A673 (cell line): ENCODE results near the gene BPIFB2. TPM values are rescaled to one million over a fixed set of nuclear protein-coding genes. Genes with fewer than 3 reads are reported as not detected.

Experiments
- BruUV-seq: library from RNA; stranded (reverse); fragments of 400-500 nt; replicated peaks from 2 replicates; lab custom pipeline; 2021; lab: Mats Ljungman, UMichigan
- CTCF ChIA-PET: fragments of 300-600 bp; sonication (Branson Sonifier 250); formaldehyde crosslinking; loops from one replicate; lab custom pipeline; 2022; ENCODE audit warnings: antibody characterized with exemption; lab: Charles Lee
- POLR2A ChIA-PET: fragments of 300-600 bp; sonication (Branson Sonifier 250); formaldehyde crosslinking; loops from one replicate; lab custom pipeline; 2022; ENCODE audit warnings: antibody characterized with exemption; ENCODE audit not compliant: low non-redundant PET; lab: Charles Lee
- DNase-seq: peaks from one replicate; pipeline ENCODE4 v3.0.0-alpha.2; 2015; ENCODE audit warnings: low spot score
- H3K27ac ChIP-seq: fragments of 200-600 bp; sonication (generic); 2 replicates; pipeline ENCODE4 v1.5.1; 2016; ENCODE audit warnings: mixed run types, low read depth, mild to moderate bottlenecking, mixed read lengths, antibody characterized with exemption, low read length; ENCODE audit not compliant: poor library complexity, severe bottlenecking
- H3K27me3 ChIP-seq: fragments of 200-600 bp; sonication (generic); replicated peaks from 2 replicates; pipeline ENCODE4 v1.6.1; 2017; ENCODE audit warnings: mixed run types, low read depth, mild to moderate bottlenecking, mixed read lengths, antibody characterized with exemption, low read length; ENCODE audit not compliant: insufficient read depth, poor library complexity
- H3K36me3 ChIP-seq: fragments of 200-600 bp; sonication (generic); 2 replicates; pipeline ENCODE4 v1.6.1; 2016; ENCODE audit warnings: mixed run types, mild to moderate bottlenecking, mixed read lengths, antibody characterized with exemption, low read length; ENCODE audit not compliant: insufficient read depth, poor library complexity, severe bottlenecking
- H3K4me1 ChIP-seq: fragments of 200-600 bp; sonication (generic); 2 replicates; pipeline ENCODE4 v1.6.1; 2017; ENCODE audit warnings: mixed run types, mild to moderate bottlenecking, mixed read lengths, antibody characterized with exemption, low read length; ENCODE audit not compliant: insufficient read depth, poor library complexity, severe bottlenecking
- H3K4me3 ChIP-seq: fragments of 200-600 bp; sonication (generic); 2 replicates; pipeline ENCODE4 v1.5.1; 2016; ENCODE audit warnings: low read depth, mixed run types, mild to moderate bottlenecking, mixed read lengths, low read length; ENCODE audit not compliant: poor library complexity, severe bottlenecking
- H3K9me3 ChIP-seq: fragments of 200-600 bp; sonication (generic); 2 replicates; pipeline ENCODE4 v1.6.1; 2016; ENCODE audit warnings: mixed run types, low read depth, mild to moderate bottlenecking, mixed read lengths, antibody characterized with exemption, low read length; ENCODE audit not compliant: poor library complexity, severe bottlenecking
- EZH2 ChIP-seq: fragments of 200-600 bp; sonication (generic); IDR thresholded peaks from 2 replicates; pipeline ENCODE4 v1.6.1; 2017; ENCODE audit warnings: borderline replicate concordance, low read depth, mild to moderate bottlenecking, mixed read lengths, antibody characterized with exemption, low read length; ENCODE audit not compliant: poor library complexity, severe bottlenecking
- intact Hi-C: fragments of 100-400 bp; cut with micrococcal nuclease; formaldehyde crosslinking; loops from one replicate; pipeline ENCODE4 v1.10.0; 2022; ENCODE audit not compliant: unreplicated experiment
- total RNA-seq: library from RNA; stranded (reverse); gene quantifications from 2 replicates; pipeline ENCODE4 v1.2.3, GENCODE V29; 2021
- TF ChIP-seq, protein P1 (sequence below): fragments of 300-800, 200-600 bp; sonication (generic); conservative IDR thresholded peaks from 2 replicates; pipeline ENCODE4 v1.5.1; 2017; ENCODE audit warnings: low read depth, mild to moderate bottlenecking, antibody characterized with exemption, low read length, moderate library complexity, mixed read lengths

The BPIFB2 gene
- total RNA-seq, 1 experiment from 2014 or later: not detected

GRCh38 chr20:32965115-32965514, 42.4 kb upstream of the BPIFB2 start:
- Histone ChIP-seq H3K4me3 (no peak overlapping the region), H3K4me1 (no peaks in the 10 kb centered on the region), H3K27ac (no peak overlapping the region), H3K36me3 (no peaks in the 10 kb centered on the region), H3K9me3 (no peaks in the 10 kb centered on the region), H3K27me3 (no peaks in the 10 kb centered on the region)
- POLR2A ChIA-PET: interaction anchor here (0.5 kb wide), 1 partner anchor 388 kb away, joined by 3 read pairs; no protein-coding TSS in a partner anchor
- BruUV-seq: no TSS peak
- intact Hi-C loops: no loop called here
- CTCF ChIA-PET: no interaction called here
- TF ChIP-seq, protein P1, sequence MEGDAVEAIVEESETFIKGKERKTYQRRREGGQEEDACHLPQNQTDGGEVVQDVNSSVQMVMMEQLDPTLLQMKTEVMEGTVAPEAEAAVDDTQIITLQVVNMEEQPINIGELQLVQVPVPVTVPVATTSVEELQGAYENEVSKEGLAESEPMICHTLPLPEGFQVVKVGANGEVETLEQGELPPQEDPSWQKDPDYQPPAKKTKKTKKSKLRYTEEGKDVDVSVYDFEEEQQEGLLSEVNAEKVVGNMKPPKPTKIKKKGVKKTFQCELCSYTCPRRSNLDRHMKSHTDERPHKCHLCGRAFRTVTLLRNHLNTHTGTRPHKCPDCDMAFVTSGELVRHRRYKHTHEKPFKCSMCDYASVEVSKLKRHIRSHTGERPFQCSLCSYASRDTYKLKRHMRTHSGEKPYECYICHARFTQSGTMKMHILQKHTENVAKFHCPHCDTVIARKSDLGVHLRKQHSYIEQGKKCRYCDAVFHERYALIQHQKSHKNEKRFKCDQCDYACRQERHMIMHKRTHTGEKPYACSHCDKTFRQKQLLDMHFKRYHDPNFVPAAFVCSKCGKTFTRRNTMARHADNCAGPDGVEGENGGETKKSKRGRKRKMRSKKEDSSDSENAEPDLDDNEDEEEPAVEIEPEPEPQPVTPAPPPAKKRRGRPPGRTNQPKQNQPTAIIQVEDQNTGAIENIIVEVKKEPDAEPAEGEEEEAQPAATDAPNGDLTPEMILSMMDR: no peak
- no peak for TF ChIP-seq EZH2
- no peak for DNase-seq

- H3K4me3 ChIP-seq: no peak overlapping the region
- ChIA-PET CTCF (no interaction called here), POLR2A (interaction anchor here (0.5 kb wide), 1 partner anchor 387 kb away, joined by 3 read pairs; no protein-coding TSS in a partner anchor)
- H3K4me1 ChIP-seq: no peaks in the 10 kb centered on the region
- DNase-seq: no peak
- no TSS peak for BruUV-seq
- H3K36me3 ChIP-seq: no peaks in the 10 kb centered on the region
- no peaks in the 10 kb centered on the region for H3K9me3 ChIP-seq
- H3K27me3 ChIP-seq: no peaks in the 10 kb centered on the region
- no peak for TF ChIP-seq EZH2
- TF ChIP-seq, protein P1: no peak
- no peak overlapping the region for H3K27ac ChIP-seq
- intact Hi-C loops: no loop called here
Measured at GRCh38 chr20:32965581-32966373, 41.7 kb upstream of the BPIFB2 start.

- POLR2A ChIA-PET: no interaction called here
- H3K4me1 ChIP-seq: no peaks in the 10 kb centered on the region
- no peaks in the 10 kb centered on the region for H3K9me3 ChIP-seq
- no peak overlapping the region for H3K4me3 ChIP-seq
- TF ChIP-seq EZH2: no peak
- TF ChIP-seq, protein P1: no peak
- intact Hi-C loops: no loop called here
- CTCF ChIA-PET: no interaction called here
- no peaks in the 10 kb centered on the region for H3K36me3 ChIP-seq
- BruUV-seq: no TSS peak
- H3K27ac ChIP-seq: no peak overlapping the region
- H3K27me3 ChIP-seq: no peaks in the 10 kb centered on the region
- DNase-seq: no peak
Measured at GRCh38 chr20:32966382-32966781, 41.1 kb upstream of the BPIFB2 start.
